Esophagus muscularis mucosa (tissue), 4 donors: Measurements from ENCODE around the gene TMEM92. TPM values are rescaled to one million over a fixed set of nuclear protein-coding genes. Genes with fewer than 3 reads are reported as not detected.
A peak's percentile ranks its signal among the peaks of the same experiment; 100 is the strongest.

Experiments used
- DNase-seq: peaks from one replicate; pipeline ENCODE4 v3.0.0-alpha.2; 2017; ENCODE audit errors: extremely low spot score
- H3K27ac ChIP-seq, 4 donors: fragments of 200-600 bp; sonication (generic); replicated peaks in 1 of 4; 1 replicate in 3 of 4; 2 replicates in 1 of 4; pipeline ENCODE4 v1.5.1; 2016 to 2019; ENCODE audit warnings: mild to moderate bottlenecking in 1 of 4
- H3K27me3 ChIP-seq, 4 donors: fragments of 200-600 bp; sonication (generic); one replicate each; pipeline versions ENCODE4 v1.5.1 to v1.6.0; 2016 to 2019
- H3K36me3 ChIP-seq, 4 donors: fragments of 200-600 bp; sonication (generic); one replicate each; pipeline ENCODE4 v1.5.1; 2016 to 2019
- H3K4me1 ChIP-seq, 4 donors: fragments of 200-600 bp; sonication (generic); one replicate each; pipeline ENCODE4 v1.5.1; 2016 to 2019
- H3K4me3 ChIP-seq, 4 donors: fragments of 200-600 bp; sonication (generic); 1 replicate in 2 of 4; 2 replicates in 2 of 4; pipeline ENCODE4 v1.5.1; 2016 to 2019; ENCODE audit warnings: mild to moderate bottlenecking in 4 of 4, moderate library complexity in 1 of 4
- H3K9me3 ChIP-seq, 4 donors: fragments of 200-600 bp; sonication (generic); 1 replicate in 3 of 4; 2 replicates in 1 of 4; pipeline ENCODE4 v1.5.1; 2016 to 2019
- CTCF ChIP-seq, 3 experiments: fragments of 200-600 bp in 2 of 3; fragments of 450-650 bp in 1 of 3; sonication (generic) in 2 of 3; IDR thresholded peaks; one replicate each; pipeline ENCODE4 v1.5.1; 2017 to 2019; ENCODE audit warnings: antibody characterized with exemption in 3 of 3, mild to moderate bottlenecking in 2 of 3, moderate library complexity in 1 of 3
- EP300 ChIP-seq: sonication (generic); formaldehyde crosslinking; IDR thresholded peaks from one replicate; pipeline ENCODE4 v1.6.1; 2017; ENCODE audit warnings: antibody characterized with exemption
- POLR2A ChIP-seq: fragments of 450-650 bp; IDR thresholded peaks from one replicate; pipeline ENCODE4 v1.6.1; 2017; ENCODE audit warnings: antibody characterized with exemption, moderate library complexity, mild to moderate bottlenecking, low read depth
- POLR2AphosphoS5 ChIP-seq, 2 donors: sonication (generic); formaldehyde crosslinking; IDR thresholded peaks; one replicate each; pipeline ENCODE4 v1.6.1; 2017; ENCODE audit warnings: antibody characterized with exemption in 2 of 2
- WGBS: methylation state at CpG from one replicate; pipeline ENCODE4 v1.1.5; 2018; 5-methylcytosine and 5-hydroxymethylcytosine counted together
- intact Hi-C: fragments of 100-400 bp; cut with DNase I; formaldehyde crosslinking; loops from one replicate; pipeline ENCODE4 v1.15.1; 2023
- total RNA-seq, 4 donors: library from RNA; depleted of rRNA; stranded (reverse); fragments of >200 nt; gene quantifications; one replicate each; pipeline versions ENCODE4 v1.1.0 to v1.2.1, GENCODE V29; 2016

Gene TMEM92
- total RNA-seq, 4 donors from 2014 or later = 0.80 TPM; not detected in 3

- H3K27ac ChIP-seq = no peak overlapping the region
- DNase-seq = no peak
- TF ChIP-seq POLR2A = no peak
- no peak for TF ChIP-seq CTCF (IDR thresholded peaks at IDR 0.05)
- no peak for TF ChIP-seq POLR2AphosphoS5 (IDR thresholded peaks at IDR 0.05)
- no peak for TF ChIP-seq EP300
- H3K9me3 ChIP-seq = no peaks in the 10 kb centered on the region
- WGBS = 81% methylated on average over 10 of the region's 10 CpGs
- H3K36me3 ChIP-seq = no peaks in the 10 kb centered on the region
- no peak overlapping the region for H3K4me3 ChIP-seq
- no peaks in the 10 kb centered on the region for H3K27me3 ChIP-seq
- intact Hi-C loops = no loop called here
- H3K4me1 ChIP-seq = peaks cover 15 to 58% (median 48%) of the 10 kb centered on the region in 4 donors
Measured at GRCh38 chr17:50265690-50266315, 8.5 kb upstream of the TMEM92 start.

- no peak for DNase-seq
Measured at GRCh38 chr17:50266384-50267073, 7.7 kb upstream of the TMEM92 start.

GRCh38 chr17:50267074-50267841 is 7.0 kb upstream of the TMEM92 start:
- TF ChIP-seq EP300 (no peak), POLR2AphosphoS5 (IDR thresholded peaks at IDR 0.05) (no peak), POLR2A (no peak), CTCF (IDR thresholded peaks at IDR 0.05) (no peak)
- H3K4me3 ChIP-seq = no peak overlapping the region
- no peaks in the 10 kb centered on the region for H3K27me3 ChIP-seq
- H3K9me3 ChIP-seq = no peaks in the 10 kb centered on the region
- H3K27ac ChIP-seq = peak overlapping the region in 1 of 4 donors; percentile 33
- no peak for DNase-seq
- intact Hi-C loops = no loop called here
- H3K4me1 ChIP-seq = peaks cover 17 to 68% (median 52%) of the 10 kb centered on the region in 4 donors
- H3K36me3 ChIP-seq = no peaks in the 10 kb centered on the region
- WGBS = 54% methylated on average over 8 of the region's 10 CpGs

More at GRCh38 chr17:50266384-50267073, 7.7 kb upstream of the TMEM92 start:
- H3K27ac ChIP-seq = peak overlapping the region in 1 of 4 donors; percentile 33
- no peaks in the 10 kb centered on the region for H3K36me3 ChIP-seq
- H3K4me3 ChIP-seq = no peak overlapping the region
- no peaks in the 10 kb centered on the region for H3K9me3 ChIP-seq
- peak in 2 of 3 experiments; percentile 12 to 25 for TF ChIP-seq CTCF (IDR thresholded peaks at IDR 0.05)
- no peak for TF ChIP-seq POLR2AphosphoS5 (IDR thresholded peaks at IDR 0.05)
- no peak for TF ChIP-seq POLR2A
- TF ChIP-seq EP300 = no peak
- intact Hi-C loops = no loop called here
- H3K4me1 ChIP-seq = peaks cover 15 to 62% (median 50%) of the 10 kb centered on the region in 4 donors
- no peaks in the 10 kb centered on the region for H3K27me3 ChIP-seq
- 30% methylated on average over 6 of the region's 13 CpGs for WGBS

- H3K36me3 ChIP-seq = no peaks in the 10 kb centered on the region
- H3K4me3 ChIP-seq = no peak overlapping the region
- H3K27me3 ChIP-seq = no peaks in the 10 kb centered on the region
- no peaks in the 10 kb centered on the region for H3K9me3 ChIP-seq
- intact Hi-C loops = no loop called here
- no peak for DNase-seq
- no peak overlapping the region for H3K27ac ChIP-seq
- 76% methylated on average over 5 of the region's 5 CpGs for WGBS
- TF ChIP-seq CTCF (IDR thresholded peaks at IDR 0.05) (no peak), POLR2A (no peak), EP300 (no peak), POLR2AphosphoS5 (IDR thresholded peaks at IDR 0.05) (no peak)
- H3K4me1 ChIP-seq = peaks cover 24 to 76% (median 59%) of the 10 kb centered on the region in 4 donors
Measured at GRCh38 chr17:50268026-50268425, 6.2 kb upstream of the TMEM92 start.
